ENCODE results near the gene FBXL7. TPM values are rescaled to one million over a fixed set of nuclear protein-coding genes. Genes with fewer than 3 reads are reported as not detected.

Gene FBXL7
- total RNA-seq, 1 experiment from 2014 or later: 9.4 TPM

DNA sequence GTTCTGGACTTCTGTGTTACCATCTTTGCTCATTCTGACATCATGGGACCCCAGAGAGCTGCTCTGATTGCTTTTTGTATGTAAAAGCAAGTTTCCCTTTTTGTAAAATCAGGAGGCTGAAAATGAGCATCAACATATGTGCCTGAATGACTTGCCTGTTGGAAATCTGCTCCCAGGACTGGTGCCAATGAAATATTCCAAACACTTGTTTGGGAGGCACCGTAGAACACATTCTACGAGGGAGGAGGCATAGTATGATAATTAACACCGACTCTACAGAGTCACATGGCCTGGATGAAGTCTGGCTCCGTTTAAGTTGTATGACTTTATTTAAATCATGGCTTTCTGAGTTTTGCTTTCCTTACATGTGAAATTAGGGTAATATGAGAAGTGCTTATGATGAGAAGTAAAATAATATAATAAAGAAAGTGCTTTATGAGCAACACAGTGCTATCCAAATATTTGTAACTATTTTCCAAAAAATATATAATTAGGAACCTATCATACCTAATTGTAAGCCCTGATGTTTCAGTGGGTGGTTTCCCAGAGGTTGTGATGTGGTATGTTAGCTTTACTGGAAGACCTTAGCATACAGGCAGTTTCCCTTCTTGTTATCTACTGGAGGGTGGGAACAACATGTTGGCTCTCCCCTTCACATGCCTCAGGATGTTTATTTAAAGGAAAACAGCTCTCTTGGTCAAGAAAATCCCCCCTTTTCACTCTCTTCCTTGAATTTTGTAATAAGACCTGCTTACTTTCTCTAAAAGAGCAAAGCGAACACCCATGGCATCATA lies 238.1 kb downstream of the FBXL7 start:
- in situ Hi-C loops (cut with HindIII; ENCODE audit: low pct_unique_long_range_greater_than_20kb, low sequenced_read_pairs): no loop called here

DNA sequence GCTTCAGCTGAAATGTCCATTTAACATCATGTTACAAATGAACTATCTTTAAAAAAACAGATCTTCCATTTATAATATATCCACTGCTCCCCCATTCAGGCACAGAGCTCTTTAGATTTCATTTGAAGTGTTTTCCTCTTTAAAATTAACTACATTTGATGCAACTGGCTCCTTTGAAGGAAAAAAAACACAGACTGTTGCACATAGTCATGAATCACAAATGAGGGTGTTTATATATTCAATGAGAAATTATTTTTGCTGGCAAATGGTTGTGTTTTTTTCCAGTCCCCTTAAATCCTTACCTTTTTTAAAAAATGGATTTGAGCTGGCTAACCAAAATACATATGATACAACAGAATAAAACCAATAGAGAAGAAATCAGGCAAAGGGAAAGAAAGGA lies 240.4 kb downstream of the FBXL7 start:
- in situ Hi-C loops (cut with HindIII; ENCODE audit: low pct_unique_long_range_greater_than_20kb, low sequenced_read_pairs): no loop called here
- DNase-seq (ENCODE audit: low read depth, low spot score): no peak

More for the DNA sequence above, 238.1 kb downstream of the FBXL7 start:
- no peak for DNase-seq (ENCODE audit: low read depth, low spot score)

DNA sequence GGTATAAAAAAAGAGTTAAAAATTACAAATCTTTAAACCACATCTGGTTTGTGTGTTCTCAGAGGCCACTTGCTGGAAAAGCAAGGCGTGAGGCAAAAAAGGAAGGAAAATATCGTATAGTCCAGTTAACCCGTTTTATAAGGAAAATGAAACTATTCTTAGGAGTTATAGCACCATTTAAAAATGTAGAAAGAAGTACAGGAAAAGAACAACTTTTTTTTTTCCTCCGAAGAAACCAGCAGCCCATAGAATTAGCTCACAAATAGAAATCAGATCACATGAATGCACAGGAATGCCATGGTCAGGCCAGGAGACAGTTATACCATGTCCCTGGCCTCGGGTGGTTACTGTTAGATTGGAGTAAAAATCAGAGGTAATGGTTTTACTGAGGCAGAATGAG lies 241.6 kb downstream of the FBXL7 start:
- in situ Hi-C loops (cut with HindIII; ENCODE audit: low pct_unique_long_range_greater_than_20kb, low sequenced_read_pairs): no loop called here
- no peak for DNase-seq (ENCODE audit: low read depth, low spot score)

DNA sequence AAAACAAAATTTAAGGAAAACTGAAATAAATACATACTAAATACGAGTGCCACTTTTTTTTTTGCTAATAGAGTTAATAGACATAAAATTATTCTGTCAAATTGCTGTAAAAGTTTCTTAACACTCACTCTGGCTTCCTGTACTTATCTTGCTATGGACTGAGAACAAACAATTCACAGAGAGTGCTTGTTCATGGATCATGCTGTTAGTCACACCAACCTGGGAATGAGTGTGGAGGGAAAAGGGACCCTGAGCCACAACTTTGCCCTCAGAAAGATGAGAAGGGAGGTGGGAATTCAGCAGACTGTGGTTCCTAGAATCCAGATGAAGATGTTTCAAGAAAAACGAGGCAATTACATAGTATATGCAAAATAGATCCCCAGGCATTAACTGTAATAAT lies 246.9 kb downstream of the FBXL7 start:
- in situ Hi-C loops (cut with HindIII; ENCODE audit: low pct_unique_long_range_greater_than_20kb, low sequenced_read_pairs): no loop called here
- DNase-seq (ENCODE audit: low read depth, low spot score): peak; percentile 30

DNA sequence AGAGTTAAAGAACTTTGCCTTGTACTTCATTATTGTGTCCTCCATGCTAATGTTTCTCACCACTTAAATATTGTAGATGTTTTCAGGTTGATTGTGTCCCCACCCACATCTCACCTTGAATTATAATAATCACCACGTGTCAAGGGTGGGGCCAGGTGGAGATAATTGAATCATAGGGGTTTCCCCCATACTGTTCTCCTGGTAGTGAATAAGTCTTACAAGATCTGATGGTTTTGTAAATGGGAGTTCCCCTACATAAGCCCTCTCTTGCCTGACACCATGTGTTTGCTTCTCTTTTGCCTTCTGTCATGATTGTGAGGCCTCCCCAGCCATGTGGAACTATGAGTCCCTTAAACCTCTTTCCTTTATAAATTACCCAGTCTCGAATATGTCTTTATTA lies 248.3 kb downstream of the FBXL7 start:
- DNase-seq (ENCODE audit: low read depth, low spot score): no peak
- in situ Hi-C loops (cut with HindIII; ENCODE audit: low pct_unique_long_range_greater_than_20kb, low sequenced_read_pairs): no loop called here

DNA sequence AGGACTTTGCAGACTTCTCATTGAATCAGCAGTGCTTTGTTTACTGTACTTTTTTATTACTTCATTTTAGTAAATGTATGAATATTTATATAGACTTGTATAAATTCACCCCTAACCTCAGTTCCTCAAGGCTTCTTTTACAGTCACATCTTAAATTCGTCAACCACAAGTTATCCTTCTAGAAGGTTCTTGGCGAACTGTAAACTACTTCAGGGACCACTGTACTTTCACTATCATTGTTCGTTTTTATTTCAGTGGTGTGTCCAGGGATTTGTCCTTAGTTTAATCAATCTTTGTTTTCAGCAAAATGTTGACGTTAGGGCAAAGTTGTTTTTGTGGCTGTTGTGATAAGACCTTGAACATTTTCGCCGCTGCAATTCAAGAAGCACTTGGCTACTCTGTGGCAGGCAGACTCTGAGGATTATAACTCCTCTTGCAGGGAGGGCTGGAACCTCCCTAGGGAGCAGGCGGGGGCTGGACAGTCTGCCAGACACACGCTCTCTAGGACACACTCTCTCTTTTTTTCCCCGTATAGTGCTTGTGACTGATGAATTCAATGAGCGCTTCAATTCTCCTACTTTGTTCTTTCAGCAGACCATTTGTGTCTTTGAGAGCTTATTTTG lies 252.8 kb downstream of the FBXL7 start:
- in situ Hi-C loops (cut with HindIII; ENCODE audit: low pct_unique_long_range_greater_than_20kb, low sequenced_read_pairs): no loop called here
- DNase-seq (ENCODE audit: low read depth, low spot score): peak; percentile 81

DNA sequence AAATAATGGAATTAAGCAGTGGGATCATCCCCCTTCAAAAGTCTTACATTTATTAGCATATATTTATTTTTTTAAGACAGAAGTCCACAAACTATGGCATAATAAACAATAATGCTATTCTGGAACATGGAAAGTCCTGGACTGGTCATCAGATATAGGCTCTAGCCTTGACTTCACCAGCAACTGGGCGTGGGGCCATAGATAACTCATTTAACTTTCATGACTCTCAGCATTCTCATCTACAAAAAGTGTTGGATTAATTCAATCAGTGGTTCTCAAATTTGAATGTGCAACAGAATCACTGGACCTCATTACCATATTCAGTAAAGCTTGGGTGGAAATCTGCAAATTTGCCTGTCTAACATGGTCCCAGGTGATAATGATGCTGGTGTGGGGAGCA lies 253.8 kb downstream of the FBXL7 start:
- in situ Hi-C loops (cut with HindIII; ENCODE audit: low pct_unique_long_range_greater_than_20kb, low sequenced_read_pairs): no loop called here
- no peak for DNase-seq (ENCODE audit: low read depth, low spot score)

DNA sequence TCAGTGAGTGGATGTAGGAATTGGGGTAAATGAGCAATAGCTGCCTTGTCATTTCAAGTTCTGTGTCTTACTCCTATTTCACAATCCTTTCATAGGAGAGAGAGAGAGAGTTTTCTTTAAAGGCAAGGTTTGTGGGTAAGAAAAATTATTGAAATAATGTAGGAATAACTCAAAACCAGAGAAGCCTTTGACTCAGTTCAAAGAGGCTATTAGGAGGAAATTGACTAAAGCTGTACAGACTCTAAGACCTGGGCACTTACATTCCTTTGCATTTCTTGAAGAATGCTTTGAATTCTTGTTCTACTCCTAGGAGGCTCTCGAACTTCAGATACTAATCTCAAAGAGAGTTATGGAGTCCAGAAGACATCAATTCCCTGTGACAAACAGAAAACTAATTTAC lies 257.1 kb downstream of the FBXL7 start:
- no peak for DNase-seq (ENCODE audit: low read depth, low spot score)
- in situ Hi-C loops (cut with HindIII; ENCODE audit: low pct_unique_long_range_greater_than_20kb, low sequenced_read_pairs): no loop called here

DNA sequence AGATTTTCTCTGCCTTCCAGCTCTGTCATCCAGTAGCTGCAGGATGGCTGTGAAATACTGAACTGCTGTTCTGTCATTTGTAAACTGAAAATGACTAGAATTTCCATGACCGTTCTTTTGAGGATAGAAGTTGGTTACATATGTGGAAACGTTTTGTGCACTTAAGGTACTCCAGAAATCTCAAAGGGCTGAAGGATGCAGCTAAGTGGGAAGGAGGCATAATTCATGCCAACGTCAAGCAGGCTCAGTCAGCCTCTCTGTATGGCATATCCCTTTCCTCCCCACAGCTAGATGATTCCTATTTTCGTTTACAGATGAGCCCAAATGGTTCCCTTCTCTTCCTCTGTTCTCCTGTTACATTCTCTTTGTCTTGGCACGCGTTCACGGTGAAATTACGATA lies 257.6 kb downstream of the FBXL7 start:
- in situ Hi-C loops (cut with HindIII; ENCODE audit: low pct_unique_long_range_greater_than_20kb, low sequenced_read_pairs): no loop called here
- DNase-seq (ENCODE audit: low read depth, low spot score): no peak

DNA sequence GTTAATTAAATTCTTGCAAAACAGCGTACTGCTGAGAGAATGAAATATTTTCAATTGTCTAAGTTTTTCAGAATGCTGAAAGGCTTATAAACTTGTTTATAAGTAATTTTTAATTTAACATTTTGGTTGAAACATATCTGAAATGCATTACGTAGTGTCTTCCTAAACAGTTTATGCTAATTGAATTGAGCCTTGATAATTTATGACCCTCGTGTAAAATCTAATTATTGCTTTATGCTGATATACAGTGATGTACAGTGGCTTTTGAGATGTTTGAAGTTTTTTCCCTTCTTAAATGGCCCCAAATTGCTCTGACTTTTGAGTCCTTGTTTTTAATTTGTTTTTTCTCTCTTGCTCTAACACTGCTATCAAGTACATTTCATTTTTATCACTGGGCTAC lies 262.7 kb downstream of the FBXL7 start:
- no peak for DNase-seq (ENCODE audit: low read depth, low spot score)
- in situ Hi-C loops (cut with HindIII; ENCODE audit: low pct_unique_long_range_greater_than_20kb, low sequenced_read_pairs): no loop called here

DNA sequence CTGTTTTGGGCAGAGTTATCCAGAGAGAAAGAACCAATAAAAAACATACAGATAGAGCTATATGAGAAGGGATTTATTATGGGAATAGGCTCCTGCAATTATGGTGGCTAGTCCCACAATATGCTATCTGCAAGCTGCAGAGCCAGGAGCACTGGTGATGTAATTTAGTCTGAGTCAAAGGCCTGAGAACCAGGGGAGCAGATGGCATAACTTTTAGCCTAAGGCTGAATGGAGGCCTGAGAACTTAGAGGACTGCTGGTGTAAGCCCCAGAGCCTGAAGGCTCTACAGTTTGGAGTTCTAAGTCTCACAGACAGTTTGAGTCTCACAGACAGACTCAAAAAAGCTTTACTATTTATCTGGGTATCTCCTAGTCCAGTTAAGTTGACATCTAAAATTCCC lies 263.8 kb downstream of the FBXL7 start:
- no peak for DNase-seq (ENCODE audit: low read depth, low spot score)
- in situ Hi-C loops (cut with HindIII; ENCODE audit: low pct_unique_long_range_greater_than_20kb, low sequenced_read_pairs): no loop called here

DNA sequence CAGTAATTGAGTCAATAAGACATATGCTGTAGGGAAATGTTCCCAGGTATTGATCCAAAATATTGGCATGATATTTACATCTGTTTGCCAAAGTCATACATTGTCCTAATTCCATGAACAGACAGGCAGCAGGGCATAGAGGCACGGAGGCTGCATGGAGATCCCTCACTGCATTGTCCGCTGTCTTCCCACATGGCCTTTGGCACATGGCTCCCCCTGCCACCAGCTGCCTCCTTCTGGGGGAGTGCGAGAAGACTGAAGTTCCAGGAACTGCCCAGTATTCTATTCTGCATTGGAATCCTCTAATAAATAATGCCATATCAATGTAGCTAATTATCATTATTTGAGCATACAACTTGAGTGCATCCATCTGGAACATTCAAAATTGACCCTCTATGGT lies 269.0 kb downstream of the FBXL7 start:
- in situ Hi-C loops (cut with HindIII; ENCODE audit: low pct_unique_long_range_greater_than_20kb, low sequenced_read_pairs): no loop called here
- no peak for DNase-seq (ENCODE audit: low read depth, low spot score)

DNA sequence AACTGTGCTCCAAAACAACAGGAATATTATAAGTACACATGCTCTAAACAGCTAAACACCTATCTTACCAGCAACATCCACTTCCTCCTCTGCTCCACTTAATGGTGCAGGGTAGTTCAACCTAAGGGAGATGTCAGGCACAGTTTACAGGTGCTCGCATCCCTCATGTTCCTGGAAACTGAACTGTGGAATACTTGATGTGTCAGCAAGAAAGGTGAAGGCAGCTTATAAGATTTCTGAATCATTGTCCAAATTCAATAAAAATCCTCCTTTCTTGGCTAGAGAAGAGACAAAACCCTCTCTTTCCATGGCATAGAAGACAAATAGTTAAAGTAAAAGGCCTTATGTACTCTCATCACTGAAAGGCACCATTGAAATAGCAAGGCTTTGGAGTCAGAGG lies 272.2 kb downstream of the FBXL7 start:
- no peak for DNase-seq (ENCODE audit: low read depth, low spot score)
- in situ Hi-C loops (cut with HindIII; ENCODE audit: low pct_unique_long_range_greater_than_20kb, low sequenced_read_pairs): no loop called here

DNA sequence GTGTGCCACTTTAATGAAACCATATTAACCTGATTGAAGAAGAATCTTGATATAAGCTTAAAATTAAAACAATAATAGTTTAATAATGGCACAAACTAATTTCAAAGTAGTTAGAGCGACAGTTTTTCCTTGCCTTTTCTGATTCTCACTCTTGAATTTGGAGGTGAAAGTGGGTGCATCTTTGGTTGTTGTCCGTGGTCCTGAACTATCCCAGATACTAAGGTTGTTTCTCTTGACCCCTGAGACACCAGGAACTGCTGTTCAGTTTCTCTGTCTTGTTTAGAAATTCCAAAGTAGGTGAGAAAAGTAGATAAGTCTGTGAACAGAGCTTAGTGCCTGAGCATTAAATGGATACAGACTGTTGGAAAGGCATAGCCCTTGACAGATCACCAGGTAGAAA lies 274.7 kb downstream of the FBXL7 start:
- no peak for DNase-seq (ENCODE audit: low read depth, low spot score)
- in situ Hi-C loops (cut with HindIII; ENCODE audit: low pct_unique_long_range_greater_than_20kb, low sequenced_read_pairs): no loop called here

DNA sequence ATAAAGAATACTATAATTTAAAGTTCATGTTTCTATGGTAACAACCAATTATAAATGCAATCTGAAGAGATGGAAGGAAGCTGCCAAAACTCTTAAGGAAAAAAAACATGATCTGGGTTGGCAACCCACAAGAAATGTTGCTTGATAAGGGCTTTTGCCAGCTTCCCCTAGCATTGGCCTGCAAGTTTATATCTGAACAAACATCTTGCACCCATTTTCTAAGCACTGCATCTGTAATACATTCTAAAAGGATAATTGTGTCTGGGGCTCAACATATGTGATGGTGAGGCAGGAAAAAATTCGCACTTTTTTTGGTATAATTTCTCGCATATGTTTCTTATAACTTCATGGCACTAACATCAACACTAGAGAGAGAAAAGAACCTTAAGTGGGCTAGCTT lies 276.4 kb downstream of the FBXL7 start:
- DNase-seq (ENCODE audit: low read depth, low spot score): no peak
- in situ Hi-C loops (cut with HindIII; ENCODE audit: low pct_unique_long_range_greater_than_20kb, low sequenced_read_pairs): no loop called here

DNA sequence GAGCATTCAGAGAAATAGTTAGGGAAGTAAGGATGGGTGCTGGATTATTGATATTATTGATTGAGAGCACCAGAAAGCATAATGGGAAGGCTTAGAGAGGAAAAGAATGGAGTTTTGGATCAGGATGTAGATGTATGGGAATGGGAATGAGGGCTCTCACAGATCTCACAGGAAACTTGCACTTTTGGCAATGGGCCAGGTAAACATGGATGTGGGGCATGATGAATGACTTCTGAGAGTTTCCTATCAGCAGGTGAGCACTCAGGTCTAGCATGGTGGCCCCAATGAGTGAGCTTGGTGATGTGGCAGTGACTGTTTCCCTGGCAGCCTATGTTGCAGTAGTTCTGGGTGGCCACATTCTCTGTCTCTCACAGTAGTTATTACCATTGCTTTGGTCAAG lies 283.8 kb downstream of the FBXL7 start:
- in situ Hi-C loops (cut with HindIII; ENCODE audit: low pct_unique_long_range_greater_than_20kb, low sequenced_read_pairs): no loop called here
- DNase-seq (ENCODE audit: low read depth, low spot score): no peak

DNA sequence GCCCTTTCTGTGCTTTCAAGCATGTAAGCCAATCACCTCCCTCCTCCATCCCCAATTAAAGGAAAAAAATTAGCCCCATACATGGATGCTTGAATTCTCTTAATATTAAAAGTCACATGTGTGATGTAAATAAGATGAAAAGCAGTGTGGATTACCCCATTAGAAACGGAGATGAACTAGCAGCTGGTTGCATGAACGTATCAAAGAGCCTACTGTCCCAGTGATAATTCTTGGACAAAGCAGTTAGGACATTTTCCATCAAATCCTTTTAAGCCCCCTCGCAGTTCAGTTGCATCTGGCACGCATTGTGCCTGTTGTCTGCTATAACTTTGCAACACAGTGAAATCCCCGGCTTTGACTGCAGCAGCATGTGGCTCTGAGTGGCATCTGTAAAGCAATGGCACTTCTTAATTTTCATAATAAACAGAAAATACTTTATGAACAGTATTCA lies 285.6 kb downstream of the FBXL7 start:
- in situ Hi-C loops (cut with HindIII; ENCODE audit: low pct_unique_long_range_greater_than_20kb, low sequenced_read_pairs): no loop called here
- DNase-seq (ENCODE audit: low read depth, low spot score): no peak

DNA sequence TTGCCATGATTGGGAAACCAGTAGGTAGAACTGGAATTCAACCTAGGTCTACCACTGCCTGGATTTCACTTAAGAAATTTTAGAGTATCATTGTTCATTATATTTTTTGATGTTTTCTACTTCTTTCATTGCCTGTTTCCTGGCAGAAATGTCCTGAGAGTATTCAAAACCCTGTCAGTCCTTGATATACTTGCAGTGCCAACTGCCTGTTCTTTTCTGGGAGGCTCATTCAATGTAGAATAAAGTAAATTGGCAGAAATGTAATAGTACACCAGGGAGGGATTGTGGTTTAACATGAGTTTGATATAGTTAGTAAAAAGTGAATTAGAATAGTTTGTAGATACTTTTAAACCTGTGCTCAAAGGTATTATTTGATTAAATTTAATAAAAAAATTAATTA lies 286.3 kb downstream of the FBXL7 start:
- no peak for DNase-seq (ENCODE audit: low read depth, low spot score)
- in situ Hi-C loops (cut with HindIII; ENCODE audit: low pct_unique_long_range_greater_than_20kb, low sequenced_read_pairs): no loop called here

DNA sequence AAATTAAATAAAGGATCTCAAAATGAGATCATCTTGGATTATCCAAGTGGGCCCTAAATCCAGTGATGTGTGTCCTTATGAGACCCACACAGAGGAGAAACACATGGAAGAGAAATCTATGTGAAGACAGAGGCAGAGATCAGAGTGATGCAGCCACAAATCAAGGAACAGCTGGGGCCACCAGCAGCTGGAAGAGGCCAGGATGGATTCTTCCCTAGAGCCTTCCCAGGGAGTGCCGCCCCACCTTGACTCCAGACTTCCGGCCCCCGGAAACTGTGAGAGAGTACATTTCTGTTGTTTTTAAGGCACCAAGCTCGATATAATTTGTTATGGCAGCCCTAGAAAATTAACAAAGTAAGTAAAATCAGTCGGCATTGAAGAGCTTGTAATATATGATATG lies 286.9 kb downstream of the FBXL7 start:
- in situ Hi-C loops (cut with HindIII; ENCODE audit: low pct_unique_long_range_greater_than_20kb, low sequenced_read_pairs): no loop called here
- no peak for DNase-seq (ENCODE audit: low read depth, low spot score)
